HG03097 (cell line): ENCODE results near the gene EHMT1.
"Not testable (repeated sequence)": the region's sequence is repeated elsewhere in the genome, so short reads cannot be mapped to it uniquely, and the experiment has no call there.

Experiments
- ATAC-seq: cut with Tn5 transposase; IDR thresholded peaks from one replicate; pipeline ENCODE4 v1.9.1; 2021; ENCODE audit not compliant: unreplicated experiment, low FRiP score

EHMT1 gene

DNA sequence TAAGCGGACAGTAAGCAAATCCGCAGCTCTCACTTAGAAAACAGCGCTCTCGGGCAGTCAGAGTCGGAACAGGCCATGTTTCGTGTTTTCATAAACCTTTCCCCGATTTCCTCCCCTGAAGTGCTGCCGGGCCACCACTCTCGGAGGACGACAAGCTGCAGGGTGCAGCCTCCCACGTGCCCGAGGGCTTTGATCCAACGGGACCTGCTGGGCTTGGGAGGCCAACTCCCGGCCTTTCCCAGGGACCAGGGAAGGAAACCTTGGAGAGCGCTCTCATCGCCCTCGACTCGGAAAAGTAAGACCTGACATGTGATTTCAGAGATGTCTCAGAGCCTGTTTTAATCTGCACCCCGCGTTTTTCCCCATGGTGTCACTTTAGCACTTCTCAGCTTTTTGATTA, 159.0 kb downstream of the EHMT1 start:
- ATAC-seq = no peak

DNA sequence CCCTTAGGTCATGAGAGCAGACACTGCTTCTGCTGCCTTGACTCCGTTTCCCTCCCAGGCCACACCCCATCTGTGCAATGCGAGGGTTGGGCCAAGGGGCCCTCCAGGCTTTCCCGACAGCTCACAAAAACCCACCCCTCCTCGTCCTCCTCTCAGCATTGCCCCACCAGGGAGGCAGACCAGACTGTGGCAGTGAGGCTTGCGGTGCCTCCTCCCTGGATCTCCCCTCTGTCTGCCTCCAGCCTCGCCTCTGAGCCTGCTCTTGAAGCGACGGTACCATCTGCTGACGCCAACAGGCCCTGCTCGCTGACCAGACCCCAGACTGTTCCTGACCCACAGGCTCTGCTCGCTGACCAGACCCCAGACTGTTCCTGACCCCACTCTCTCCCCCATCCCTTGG, 159.5 kb downstream of the EHMT1 start:
- ATAC-seq = no peak

DNA sequence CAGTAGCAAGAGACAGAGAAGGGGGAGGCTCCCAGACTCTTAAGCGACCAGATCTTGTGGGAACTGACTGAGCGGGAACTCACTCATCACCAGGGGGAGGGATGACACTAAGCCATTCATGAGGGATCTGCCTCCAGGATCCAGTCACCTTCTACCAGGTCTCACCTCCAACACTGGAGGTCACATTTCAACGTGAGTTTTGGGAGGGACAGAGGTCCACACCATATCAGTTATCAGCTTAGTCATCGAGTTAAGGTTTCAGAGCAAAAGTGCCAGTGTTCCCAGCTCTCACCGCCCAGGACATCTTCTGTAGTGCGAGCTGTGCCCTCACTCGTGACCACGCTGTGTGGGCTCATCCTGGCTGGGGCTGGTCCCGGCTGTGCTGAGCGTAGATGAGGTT, 160.1 kb downstream of the EHMT1 start:
- no peak for ATAC-seq

DNA sequence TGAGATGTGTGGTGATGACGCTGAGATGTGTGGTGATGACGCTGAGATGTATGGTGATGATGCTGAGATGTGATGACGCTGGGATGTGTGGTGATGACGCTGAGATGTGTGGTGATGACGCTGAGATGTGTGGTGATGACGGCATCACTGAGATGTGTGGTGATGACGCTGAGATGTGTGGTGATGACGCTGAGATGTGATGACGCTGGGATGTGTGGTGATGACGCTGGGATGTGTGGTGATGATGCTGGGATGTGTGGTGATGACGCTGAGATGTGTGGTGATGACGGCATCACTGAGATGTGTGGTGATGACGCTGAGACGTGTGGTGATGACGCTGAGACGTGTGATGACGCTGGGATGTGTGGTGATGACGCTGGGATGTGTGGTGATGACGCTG, 161.2 kb downstream of the EHMT1 start:
- not testable (repeated sequence) for ATAC-seq

DNA sequence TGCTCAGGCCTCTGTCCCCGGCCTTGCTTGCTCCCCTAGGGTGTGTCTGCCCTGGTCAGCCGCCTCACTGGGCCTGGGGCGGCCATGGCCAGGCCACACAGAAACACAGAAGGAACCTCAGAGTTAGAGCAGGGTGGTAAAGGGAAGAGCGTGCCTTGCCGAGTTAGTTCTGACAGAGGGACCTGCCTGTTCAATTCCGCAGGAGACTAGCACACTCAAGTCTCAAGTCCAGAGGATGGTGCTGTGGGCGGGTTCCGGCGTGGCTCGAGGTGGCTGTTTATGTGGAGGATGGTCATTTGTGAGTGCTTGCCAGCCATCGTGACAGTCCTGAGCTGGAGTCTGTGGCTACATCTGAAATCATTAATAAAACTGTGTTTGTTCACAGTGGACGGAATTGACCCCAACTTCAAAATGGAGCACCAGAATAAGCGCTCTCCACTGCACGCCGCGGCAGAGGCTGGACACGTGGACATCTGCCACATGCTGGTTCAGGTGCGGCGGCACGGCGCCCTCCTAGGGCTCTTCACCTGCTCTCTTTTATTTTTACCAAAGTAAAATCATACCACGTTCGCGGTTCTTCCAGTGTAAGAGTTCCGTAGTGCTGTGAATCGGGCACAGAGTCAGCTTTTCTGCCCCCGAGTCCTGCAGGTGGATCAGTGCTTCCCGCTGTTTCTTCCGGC, 163.2 kb downstream of the EHMT1 start:
- ATAC-seq = no peak

DNA sequence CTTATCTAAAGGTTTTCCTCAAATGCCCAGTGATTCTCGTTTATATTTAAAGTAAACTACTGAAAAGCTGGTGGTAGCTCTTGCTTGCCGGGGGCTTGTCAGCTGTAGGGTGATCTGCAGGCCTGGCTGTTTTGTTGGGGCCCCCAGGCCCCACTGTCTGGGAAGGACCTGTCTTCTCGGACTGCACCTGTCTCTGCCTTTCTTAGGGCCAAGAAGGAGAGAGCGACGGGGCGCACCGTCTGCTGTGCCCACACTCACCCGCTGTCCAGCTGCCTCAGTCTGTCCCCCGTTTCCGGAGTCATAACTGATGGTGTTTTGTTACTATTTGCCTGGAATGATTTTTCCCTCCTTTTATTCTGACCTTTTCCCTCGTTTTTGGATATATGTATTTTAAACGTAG, 164.7 kb downstream of the EHMT1 start:
- no peak for ATAC-seq

DNA sequence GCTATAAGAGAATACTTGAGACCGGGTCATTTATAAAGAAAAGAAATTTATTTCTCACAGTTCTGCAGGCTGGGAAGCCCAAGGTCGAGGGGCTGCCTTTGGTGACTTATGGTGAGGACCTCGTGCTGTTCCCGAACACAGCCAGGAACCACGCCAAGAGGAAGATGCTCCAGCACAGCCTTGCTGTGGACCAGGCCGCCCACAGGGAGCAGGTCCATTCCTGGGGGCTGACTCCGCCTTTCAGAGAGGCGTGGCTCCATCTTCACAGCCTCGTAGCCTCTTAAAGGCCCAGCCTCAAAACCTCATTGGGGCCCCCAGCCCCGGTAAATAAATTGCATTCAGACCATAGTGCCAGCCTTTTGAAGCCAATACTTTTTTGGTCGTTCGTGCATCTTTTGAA, 165.2 kb downstream of the EHMT1 start:
- no peak for ATAC-seq

DNA sequence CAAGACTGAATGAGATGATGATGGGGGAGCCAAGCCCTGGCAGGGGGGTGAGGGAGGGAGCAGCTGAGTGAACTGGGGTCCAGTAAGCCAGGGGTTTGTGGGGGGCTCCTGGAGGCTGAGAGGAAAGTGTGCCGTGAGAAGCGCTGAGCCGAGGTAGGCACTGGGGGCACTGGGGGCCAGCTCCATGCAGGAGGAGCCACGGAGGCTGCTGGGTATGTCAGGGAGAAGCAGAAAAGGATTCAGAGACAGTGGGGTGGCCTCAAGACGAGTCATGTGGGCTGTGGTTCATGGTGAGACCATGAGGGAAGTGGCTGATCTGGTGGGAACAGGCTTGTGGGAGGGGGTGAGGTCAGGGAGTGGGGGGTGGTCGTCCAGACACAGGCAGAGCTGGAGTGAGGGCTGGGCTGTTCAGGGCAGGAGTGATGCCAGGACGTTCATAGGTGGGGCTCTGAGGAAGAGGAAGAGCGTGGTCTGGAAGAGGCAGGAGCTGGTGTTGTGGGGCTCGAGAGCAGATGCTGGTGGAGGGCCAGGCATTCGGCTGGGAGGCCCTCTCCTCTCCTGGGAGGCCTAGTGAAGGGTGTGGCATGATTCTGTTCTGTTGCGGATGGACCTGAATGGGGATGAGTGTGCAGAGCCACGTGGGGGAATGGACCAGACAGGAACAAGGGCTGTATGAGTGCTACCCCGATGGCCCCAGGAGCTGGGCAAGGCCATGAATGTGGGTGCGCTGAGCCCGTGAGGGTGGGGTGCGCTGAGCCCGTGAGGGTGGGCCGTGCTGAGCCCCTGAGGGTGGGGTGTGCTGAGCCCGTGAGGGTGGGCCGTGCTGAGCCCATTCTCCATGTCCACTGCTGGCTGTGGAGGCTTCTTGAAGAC, 166.1 kb downstream of the EHMT1 start:
- ATAC-seq = no peak

DNA sequence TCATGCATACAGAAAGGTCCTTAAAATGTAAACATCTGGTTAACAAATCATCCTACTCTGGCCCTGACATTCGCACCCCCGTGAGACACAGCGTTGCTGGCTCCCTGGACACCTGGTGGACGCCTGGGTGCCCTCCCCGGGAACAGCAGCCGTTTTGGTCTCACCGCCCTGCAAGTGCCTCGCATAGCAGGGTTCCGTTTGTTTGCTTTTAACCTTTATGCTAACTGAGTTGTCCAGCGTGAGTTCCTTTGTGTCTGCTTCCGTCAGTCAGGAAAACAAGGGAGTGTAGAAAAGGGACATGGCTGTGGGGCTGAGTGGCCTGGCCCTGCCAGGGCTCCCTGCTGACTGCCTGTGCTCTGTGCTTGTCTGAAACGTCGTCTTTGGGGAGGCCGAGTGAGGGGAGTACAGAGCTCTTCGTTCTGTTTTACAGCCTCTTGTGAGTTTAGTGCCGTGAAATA, 166.9 kb downstream of the EHMT1 start:
- ATAC-seq = no peak

DNA sequence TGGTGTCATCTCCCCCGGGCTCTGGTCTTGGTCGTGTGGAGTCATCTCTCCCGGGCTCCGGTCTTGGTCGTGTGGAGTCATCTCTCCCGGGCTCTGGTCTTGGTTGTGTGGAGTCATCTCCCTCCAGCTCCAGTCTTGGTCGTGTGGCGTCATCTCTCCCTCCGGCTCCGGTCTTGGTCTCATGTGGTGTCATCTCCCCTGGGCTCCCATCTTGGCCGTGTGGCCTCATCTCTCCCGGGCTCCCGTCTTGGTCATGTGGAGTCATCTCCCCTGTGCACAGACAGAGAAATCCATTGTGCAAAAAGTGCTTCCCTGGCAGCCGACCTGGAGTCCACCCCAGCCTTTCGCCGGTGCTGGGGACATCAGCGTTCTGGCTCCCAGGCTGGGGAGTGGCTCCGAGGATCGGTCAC, 167.7 kb downstream of the EHMT1 start:
- ATAC-seq = no peak

DNA sequence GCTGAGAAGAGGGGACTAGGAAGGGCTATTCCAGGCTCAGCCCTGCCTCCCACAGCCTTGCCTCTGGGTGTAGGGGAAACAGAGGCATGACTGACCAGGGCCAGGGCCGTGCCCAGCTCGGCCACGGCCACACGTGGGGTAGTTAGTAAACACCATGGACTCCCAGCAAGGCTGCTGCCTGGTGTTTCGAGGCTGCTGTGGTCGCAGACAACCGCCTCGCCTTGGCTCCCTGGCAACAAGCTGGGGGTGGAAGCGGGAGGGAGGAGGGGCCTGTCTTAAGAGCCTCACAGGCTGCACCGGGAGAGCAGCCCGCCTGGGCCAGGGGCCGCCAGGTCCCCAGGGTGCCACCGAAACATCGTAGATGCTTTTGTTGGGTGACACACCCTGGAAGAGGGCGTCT, 168.6 kb downstream of the EHMT1 start:
- ATAC-seq = no peak

DNA sequence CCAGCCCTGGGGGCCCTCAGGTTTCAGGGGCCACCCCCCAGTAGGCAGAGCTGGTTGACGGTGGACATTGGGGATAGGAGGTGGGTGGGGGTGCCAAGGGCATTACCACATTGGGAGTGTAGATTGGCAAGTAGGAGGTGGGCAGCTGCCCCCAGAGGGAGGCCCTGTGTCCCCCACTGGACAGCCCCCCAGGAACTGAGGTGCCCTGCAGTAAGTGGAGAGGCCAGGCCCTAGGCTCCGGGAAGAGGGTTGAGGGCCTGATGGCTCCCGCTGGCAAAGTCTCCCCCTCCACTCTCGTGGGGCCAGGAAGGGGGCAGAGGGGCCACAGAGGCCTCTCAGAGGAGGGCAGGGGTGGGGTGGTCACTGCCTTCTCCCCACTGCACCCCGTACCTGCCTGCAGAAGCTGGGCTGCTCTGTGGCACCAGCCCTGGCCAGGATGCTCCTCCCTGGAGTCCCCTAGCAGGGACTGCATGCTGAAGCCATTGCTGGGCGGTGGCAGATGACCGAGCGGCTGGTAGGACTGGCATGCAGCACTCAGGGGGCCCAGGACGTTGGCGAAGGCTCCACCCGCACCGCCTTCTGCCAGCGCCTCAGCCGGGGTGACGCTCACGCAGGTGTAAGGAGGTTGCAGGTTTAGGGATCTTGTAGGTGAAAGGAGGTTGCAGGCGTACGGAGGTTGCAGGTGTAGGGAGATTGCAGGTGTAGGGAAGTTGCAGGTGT, 169.1 kb downstream of the EHMT1 start:
- ATAC-seq = no peak

DNA sequence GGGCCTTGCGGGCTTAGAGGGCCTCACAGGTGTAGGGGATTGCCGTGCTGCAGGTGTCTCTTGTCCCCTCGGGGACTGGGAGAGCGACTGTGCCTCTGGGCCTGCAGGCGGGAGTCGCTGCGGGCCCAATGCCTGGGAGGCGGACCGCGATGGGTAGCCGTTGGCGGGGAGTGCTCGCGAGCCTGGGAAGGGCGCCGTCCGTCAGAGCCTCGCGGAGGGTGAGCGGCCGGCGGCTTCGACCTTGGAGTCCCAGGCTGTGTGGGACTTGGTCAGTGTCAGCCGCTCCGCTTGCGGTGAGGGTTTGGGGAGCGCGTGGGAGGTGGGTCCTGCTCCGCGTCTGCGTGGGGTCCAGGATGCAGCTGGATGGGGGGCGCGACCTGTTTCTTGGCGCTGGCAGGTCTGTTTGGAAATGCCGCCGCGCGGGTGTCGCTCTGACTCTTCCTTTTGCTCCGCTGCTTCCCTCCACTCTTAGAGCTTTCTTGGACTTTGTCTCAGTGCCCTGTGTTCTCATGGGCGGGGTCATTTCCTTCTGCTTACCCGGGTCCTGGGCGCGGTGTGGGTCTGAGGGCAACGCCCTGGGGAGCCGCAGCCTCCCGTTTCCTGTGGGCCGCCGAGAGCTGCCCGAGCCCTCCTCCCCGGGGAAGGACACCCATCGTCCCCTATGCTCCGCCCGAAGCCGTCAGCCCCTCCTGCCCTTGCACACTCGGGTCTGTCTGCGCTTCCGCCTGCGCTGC, 169.9 kb downstream of the EHMT1 start:
- no peak for ATAC-seq

DNA sequence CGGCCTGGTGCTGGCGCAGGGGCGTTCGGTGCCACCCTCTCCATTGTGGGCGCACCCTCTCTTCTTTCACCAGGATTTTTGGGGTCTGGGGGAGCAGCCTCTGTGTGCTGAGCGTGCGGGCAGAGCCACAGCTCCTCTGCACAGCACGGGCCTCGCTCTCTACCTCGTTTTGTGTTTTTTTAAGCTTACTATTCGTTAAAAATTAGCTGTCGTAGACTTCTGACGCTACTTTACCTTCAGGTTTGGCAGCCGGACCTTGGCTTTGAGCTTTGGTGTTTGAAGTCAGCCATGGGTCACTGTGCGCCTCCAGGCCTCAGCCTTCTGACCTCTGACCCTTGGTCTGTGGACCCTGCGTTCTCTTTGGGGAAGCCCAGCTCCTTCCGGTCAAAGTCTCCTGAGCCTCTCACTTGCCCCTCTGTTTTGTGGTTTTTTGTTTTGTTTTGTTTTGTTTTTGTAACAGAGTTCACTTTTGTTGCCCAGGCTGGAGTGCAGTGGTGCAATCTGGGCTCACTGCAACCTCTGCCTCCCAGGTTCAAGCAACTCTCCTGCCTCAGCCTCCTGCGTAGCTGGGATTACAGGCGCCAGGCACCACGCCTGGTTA, 170.6 kb downstream of the EHMT1 start:
- ATAC-seq = no peak

DNA sequence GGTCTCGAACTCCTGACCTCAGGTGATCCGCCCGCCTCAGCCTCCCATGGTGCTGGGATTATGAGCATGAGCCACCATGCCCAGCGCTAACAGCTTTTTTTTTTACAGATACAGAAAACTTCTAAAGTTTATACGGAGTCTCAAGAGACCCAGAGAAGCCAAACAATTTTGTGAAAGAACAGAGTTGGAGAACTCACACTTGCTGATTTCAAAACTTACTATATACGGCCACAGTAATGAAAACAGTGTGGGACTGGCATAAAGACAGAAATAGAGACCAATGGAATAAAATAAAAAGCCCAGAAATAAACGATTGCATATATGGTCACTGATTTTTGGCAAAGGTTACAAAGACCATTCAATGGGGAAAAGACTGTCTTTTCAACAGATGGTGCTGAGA, 173.1 kb downstream of the EHMT1 start:
- no peak for ATAC-seq

DNA sequence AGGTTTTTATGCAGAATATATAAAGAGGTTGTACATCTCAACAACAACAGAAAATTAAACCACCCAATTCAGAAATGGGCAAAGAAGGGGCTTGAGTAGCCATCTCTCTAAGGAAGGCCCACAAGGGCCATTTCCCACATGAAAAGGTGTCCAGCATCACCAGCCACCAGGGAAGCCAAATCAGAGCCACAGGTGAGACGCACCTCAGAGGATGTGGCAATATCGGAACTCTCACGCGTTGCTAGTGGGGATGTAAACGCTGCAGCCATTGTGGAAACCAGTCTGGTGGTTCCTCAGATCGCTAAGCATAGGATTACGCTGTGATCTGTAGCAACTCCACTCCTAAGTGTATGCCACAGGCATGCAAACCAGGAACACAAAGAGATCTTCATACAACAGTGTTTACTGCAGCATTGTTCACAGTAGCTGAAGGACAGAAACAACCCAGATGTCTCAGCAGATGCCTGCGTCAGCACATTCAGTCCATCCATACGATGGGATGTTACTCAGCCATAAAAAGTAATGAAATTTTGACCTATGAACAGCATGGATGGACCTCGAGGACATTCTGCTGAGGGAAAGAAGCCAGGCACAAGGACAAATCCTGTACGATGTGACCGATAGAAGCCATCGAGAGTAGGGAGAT, 174.5 kb downstream of the EHMT1 start:
- ATAC-seq = no peak

DNA sequence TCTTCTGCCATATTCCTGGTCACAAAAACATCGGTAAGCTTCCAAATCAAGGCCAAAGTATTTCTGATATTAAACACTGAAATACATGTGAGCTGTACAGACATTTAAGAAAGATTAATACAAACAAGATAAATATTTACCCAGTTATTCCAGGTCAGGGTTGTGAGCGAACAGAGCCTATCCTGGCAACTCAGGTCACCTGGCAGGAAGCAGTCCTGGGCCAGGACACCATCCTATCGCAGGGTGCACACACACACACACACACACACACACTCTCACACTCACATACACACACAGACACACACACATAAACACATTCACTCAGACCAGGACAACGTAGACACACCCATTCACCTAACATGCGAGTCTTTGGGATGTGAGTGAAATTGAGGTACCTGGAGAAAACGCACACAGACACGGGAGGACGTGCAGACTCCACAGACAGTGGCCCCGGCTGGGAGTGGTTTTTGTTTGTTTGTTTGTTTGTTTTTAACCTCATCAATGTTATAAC, 176.4 kb downstream of the EHMT1 start:
- ATAC-seq = no peak

DNA sequence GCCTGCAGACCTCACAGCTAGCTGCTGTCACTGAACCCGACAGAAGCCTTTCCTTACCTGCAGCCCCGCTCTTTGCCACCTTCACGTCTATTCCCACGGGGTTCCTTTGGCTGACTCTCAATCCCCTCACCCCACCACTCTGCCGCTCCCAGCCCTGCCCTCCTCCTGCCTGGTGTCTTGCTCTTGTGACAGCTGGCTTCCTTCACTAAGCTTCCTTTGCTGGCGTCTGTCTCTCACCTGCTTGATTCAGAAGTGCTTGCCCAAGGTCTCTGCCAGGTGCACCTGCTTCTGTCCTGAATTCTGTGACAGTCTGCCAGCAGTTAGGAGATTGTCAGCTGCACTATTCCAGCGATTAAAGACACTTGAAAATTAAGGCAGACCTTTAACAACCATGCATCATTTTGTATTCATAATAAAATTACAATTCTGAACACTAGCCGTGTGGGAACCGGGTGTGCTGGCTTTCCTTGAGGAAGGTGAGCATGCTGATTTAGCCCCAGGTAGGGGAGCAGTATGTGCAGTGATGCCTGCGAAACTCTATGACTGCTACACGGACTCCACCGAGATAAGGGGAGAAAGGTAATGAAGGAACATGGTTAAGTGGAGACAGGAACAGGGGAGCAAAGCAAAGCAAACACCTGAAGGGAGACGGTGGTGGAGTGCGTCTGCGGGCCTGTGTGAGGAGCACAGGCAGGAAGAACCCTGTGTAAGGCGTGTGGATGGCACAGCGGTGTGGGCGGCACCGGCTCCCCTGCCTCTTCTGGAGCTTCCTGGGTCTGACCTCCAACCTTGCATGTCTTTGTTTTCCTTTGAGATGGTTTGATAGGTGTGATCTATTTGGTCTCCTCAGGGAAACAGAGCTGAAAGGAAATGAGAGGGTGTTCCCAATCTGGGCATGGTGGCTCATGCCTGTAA, 178.7 kb downstream of the EHMT1 start:
- ATAC-seq = no peak

DNA sequence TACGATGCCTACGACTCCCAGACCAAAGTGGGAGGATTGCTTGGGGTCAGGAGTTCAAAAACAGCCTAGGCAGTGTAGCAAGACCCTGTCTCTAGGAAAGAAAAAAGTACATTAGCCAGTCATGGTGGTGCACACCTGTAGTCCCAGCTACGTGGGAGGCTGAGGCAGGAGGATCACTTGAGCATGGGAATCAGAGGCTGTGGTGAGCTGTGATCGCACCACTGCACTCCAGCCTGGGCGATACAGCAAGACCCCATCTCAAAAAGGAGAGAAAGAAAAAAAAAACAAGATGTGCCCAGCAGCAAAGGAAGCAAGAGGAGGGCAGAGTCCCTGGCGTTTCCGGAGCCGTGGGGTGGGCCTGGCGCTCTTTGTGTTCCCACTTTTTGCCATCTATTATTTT, 179.3 kb downstream of the EHMT1 start:
- ATAC-seq = no peak
